HUES6 (cell line): ENCODE measurements around the gene ASGR1.

ENCODE experiments used
- H3K27ac ChIP-seq: 2 replicates; pipeline ENCODE4 v1.7.0; 2013; ENCODE audit warnings: low read depth, mild to moderate bottlenecking, low read length, inconsistent platforms
- H3K27me3 ChIP-seq: 2 replicates; pipeline ENCODE4 v1.6.1; 2013; ENCODE audit warnings: low read length; ENCODE audit not compliant: control insufficient read depth, insufficient read depth
- H3K36me3 ChIP-seq: 2 replicates; pipeline ENCODE4 v1.6.1; 2013; ENCODE audit warnings: low read length; ENCODE audit not compliant: control insufficient read depth, insufficient read depth
- H3K4me1 ChIP-seq: 2 replicates; pipeline ENCODE4 v1.6.1; 2013; ENCODE audit warnings: low read length; ENCODE audit not compliant: control insufficient read depth, insufficient read depth
- H3K4me3 ChIP-seq: 2 replicates; pipeline ENCODE4 v1.5.1; 2013; ENCODE audit warnings: low read depth, low read length
- H3K9ac ChIP-seq: one replicate; pipeline ENCODE4 v1.6.1; 2013; ENCODE audit warnings: mild to moderate bottlenecking, low read length
- H3K9me3 ChIP-seq: 2 replicates; pipeline ENCODE4 v1.6.1; 2013; ENCODE audit warnings: low read depth, low read length; ENCODE audit not compliant: control insufficient read depth, insufficient read depth

ASGR1 gene

DNA sequence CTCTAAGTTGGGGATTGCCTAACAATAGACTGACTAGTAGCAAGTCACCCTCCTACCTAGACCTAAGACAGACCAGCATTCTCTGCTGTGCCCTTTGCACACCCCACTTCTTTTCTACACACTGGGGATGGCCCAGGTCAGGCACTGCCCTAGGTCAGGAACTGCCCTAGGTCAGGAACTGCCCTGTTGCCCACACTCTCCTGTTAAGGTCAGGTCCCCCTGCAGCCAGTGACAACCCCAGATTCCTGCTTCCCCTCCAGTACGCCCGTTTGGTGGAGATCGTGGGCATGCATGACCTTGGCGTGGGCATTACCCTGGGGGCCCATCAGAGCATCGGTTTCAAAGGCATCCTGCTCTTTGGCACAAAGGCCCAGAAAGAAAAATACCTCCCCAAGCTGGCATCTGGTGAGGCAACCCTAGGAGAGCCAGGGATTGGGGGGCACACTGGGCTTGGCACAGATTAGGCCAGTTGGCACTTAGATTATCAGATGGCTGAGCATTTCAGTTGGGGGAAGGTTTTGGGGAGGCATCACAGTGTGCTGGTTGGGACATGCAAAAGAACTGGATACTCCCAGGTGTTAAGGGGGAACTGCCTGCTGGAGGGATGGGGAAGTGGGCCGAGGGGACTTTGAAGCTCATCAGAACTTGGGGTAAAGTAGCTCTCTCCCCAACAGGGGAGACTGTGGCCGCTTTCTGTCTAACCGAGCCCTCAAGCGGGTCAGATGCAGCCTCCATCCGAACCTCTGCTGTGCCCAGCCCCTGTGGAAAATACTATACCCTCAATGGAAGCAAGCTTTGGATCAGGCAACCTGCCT lies 42.3 kb upstream of the ASGR1 start:
- Histone ChIP-seq H3K4me3 (0 out of 2 replicates have a peak overlapping the region, but pooled peaks have one; percentile 90), H3K27me3 (no peaks in the 10 kb centered on the region), H3K9ac (no peak overlapping the region), H3K27ac (no peak overlapping the region), H3K36me3 (peaks cover 56% of the 10 kb centered on the region), H3K9me3 (no peaks in the 10 kb centered on the region), H3K4me1 (peaks cover 32% of the 10 kb centered on the region)

DNA sequence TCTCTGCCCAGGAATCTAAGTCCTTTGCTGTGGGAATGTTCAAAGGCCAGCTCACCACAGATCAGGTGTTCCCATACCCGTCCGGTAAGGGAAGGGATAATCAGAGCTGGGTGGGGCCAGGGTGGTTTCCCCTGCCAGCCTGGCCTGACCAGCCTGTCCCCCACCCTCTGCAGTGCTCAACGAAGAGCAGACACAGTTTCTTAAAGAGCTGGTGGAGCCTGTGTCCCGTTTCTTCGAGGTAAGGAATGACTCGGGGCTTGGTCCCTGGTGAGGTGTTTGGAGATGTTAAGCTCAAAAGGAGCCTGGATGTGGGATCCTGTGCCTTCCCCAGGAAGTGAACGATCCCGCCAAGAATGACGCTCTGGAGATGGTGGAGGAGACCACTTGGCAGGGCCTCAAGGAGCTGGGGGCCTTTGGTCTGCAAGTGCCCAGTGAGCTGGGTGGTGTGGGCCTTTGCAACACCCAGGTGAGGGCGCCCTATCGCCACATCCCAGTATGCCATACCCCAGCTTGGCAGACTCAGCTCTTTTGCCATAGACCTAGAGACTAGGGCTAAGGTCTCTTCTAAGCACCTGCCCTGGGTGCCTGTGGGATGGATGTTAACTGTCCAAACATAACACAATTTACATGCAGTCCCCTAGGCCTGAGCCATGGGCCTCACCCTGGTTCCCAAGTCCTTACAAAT lies 41.6 kb upstream of the ASGR1 start:
- Histone ChIP-seq H3K27me3 (no peaks in the 10 kb centered on the region), H3K27ac (peak overlapping the region; percentile 91), H3K4me3 (peak overlapping the region; percentile 90), H3K4me1 (peaks cover 39% of the 10 kb centered on the region), H3K36me3 (peaks cover 49% of the 10 kb centered on the region), H3K9me3 (no peaks in the 10 kb centered on the region), H3K9ac (peak overlapping the region; percentile 92)

DNA sequence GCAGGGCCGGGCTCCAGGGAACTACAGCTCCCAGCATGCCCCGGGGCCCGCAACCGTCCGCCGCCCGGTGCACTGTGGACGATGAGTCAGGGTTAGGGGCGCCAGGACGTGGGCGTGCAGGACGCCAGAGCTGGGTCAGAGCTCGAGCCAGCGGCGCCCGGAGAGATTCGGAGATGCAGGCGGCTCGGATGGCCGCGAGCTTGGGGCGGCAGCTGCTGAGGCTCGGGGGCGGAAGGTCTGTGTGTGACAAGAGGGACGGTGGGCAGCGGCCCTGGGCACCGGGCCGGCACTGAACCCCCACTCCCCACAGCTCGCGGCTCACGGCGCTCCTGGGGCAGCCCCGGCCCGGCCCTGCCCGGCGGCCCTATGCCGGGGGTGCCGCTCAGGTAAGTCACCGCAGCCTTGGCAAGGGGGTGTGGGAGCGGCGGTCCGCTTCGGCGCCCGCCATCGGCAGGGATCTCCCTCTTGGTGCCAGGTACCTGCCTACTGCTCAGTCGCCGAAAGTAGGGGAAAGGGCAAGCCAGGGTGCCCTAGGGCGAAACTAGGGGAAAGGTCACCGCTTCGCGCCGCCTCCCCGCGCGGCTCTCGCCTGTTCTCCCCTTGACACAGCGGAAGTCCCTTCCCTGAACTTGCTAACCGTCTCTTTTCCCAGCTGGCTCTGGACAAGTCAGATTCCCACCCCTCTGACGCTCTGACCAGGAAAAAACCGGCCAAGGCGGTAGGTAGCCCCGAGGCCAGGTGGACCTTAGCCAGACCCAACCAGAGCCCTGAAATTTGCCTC lies 40.8 kb upstream of the ASGR1 start, which contains the start of the genes ACADVL and DLG4:
Gene ACADVL (plus strand): TSS at position 127 of the 781 bp plus-strand sequence. CDS start 47 bp downstream, at position 174.
Gene DLG4 (minus strand): TSS at position 25 of the 781 bp plus-strand sequence.
- Histone ChIP-seq H3K36me3 (peaks cover 41% of the 10 kb centered on the region), H3K4me3 (peak within 1 kb of the TSS; percentile 90), H3K9ac (peak within 1 kb of the TSS; percentile 92), H3K27me3 (no peaks in the 10 kb centered on the region), H3K4me1 (peaks cover 44% of the 10 kb centered on the region), H3K27ac (peak within 1 kb of the TSS; percentile 91), H3K9me3 (no peaks in the 10 kb centered on the region)

DNA sequence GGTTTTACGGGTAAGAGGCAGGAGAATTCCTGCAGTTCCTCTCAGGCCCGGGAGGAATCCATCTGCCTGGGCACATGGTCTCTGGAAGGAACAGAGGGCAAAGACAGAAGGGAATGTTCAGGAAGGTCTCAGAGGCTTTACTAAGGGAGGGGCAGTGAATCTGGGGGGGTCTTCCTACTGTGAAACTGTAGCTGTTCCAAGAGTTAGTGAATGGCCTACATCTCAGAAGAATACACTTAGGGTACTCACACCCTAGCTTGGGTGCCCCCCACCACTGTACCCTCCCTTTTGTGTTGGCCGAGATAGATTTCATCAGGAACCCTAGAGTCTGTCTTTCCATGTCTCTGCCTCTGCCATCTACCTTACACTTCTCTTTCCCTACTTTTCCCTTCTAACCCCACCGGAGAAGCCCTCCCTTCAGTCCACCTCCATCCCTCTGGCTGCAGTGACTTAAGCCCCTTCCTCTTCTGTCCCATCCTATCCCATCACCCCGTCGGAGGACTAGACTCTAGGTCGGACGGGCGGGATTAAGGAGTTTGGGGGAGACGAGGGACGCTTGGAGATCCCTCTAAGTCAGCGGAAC lies 40.1 kb upstream of the ASGR1 start:
- H3K9ac ChIP-seq: peak overlapping the region; percentile 92
- no peaks in the 10 kb centered on the region for H3K27me3 ChIP-seq
- H3K4me3 ChIP-seq: peak overlapping the region; percentile 90
- no peaks in the 10 kb centered on the region for H3K9me3 ChIP-seq
- peak overlapping the region; percentile 91 for H3K27ac ChIP-seq
- H3K36me3 ChIP-seq: peaks cover 35% of the 10 kb centered on the region
- peaks cover 44% of the 10 kb centered on the region for H3K4me1 ChIP-seq

DNA sequence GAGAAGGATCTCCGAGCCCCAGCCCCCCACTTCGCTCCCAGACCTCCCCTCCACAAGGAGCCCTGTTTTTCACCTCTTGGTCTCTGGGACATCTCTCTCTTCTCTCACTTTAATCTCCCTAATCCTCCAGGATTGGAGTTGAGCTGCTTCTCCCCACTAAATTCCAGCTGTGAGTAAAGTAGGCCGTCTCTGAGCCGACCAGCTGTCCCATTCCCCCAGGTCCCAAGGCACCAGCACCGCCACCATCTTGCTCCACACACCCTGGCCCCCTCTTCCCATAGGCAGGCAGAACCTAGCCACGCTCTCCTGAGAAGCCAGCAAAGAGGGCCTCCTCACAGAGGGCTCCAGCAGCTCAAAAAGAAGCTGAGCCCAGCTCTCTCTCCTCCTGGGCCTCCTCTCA lies 39.6 kb upstream of the ASGR1 start:
- Histone ChIP-seq H3K4me1 (peaks cover 44% of the 10 kb centered on the region), H3K9ac (no peak overlapping the region), H3K36me3 (peaks cover 29% of the 10 kb centered on the region), H3K27me3 (no peaks in the 10 kb centered on the region), H3K4me3 (no peak overlapping the region), H3K27ac (no peak overlapping the region), H3K9me3 (no peaks in the 10 kb centered on the region)

DNA sequence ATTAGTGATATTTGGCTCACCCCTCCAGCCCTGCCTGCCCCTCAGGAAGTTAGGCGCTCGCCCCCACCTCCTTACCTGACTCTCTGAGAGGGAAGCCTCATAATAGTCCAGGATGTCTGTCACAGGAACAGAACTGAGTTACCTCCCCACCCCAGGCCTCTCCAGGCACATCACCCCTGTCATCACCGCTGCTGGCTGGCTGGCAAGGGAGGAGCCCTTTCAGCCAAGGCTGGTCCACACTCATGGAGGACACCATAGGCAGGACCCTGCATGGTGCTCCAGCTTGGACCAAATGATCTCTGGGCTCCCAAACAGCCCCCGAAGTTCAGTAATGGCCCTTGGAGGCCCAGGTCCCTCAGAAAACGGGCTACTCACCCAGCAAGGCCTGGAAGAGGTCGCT lies 39.0 kb upstream of the ASGR1 start:
- H3K36me3 ChIP-seq: peaks cover 23% of the 10 kb centered on the region
- no peaks in the 10 kb centered on the region for H3K27me3 ChIP-seq
- H3K4me3 ChIP-seq: peak overlapping the region; percentile 54
- H3K4me1 ChIP-seq: peaks cover 47% of the 10 kb centered on the region
- no peaks in the 10 kb centered on the region for H3K9me3 ChIP-seq
- H3K27ac ChIP-seq: no peak overlapping the region
- no peak overlapping the region for H3K9ac ChIP-seq

DNA sequence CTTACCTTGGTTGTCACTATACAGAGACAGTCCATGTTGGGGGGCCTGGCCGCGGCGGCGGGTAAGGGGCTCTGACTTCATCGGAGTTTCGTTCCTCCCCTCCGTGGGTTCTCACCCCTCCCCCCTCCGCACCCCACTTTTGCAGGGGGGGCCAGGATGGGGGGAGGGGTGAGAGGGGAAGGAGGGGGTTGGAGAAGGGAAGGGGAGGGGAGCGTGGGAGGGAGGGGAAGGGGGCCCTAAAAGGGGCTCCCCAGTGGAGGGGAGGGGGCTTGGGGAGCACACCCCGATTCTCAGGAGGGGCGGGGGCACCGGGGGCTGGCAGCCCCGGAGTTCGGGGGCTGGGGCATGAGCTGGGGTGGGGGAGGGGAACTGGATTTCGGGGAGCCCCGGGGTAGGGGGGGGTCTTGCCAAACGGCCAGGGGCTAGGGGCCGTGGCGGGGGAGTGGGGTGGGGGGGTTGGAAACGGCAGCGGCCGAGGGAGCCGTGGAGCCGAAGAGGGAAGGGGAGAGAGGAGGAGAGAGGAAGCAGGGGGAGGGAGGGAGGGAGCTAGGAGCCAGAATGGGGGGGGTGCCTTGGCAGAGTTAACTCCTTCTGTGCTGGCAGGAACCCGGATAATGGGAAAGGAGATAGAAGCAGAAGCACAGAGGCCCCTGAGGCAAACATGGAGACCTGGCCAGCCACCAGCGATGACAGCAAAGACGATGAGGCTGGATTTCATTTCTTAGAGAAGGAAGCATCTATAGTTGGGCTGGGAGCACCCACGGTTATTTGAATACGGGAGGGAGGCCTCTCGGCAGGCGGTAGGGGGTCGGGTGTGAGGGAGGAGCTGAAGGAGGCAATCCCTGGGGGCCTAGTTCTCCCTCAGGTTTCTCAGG lies 38.2 kb upstream of the ASGR1 start:
- H3K27me3 ChIP-seq: no peaks in the 10 kb centered on the region
- H3K36me3 ChIP-seq: peaks cover 15% of the 10 kb centered on the region
- peaks cover 48% of the 10 kb centered on the region for H3K4me1 ChIP-seq
- H3K27ac ChIP-seq: no peak overlapping the region
- peak overlapping the region; percentile 38 for H3K9ac ChIP-seq
- H3K4me3 ChIP-seq: peak overlapping the region; percentile 54
- H3K9me3 ChIP-seq: no peaks in the 10 kb centered on the region

DNA sequence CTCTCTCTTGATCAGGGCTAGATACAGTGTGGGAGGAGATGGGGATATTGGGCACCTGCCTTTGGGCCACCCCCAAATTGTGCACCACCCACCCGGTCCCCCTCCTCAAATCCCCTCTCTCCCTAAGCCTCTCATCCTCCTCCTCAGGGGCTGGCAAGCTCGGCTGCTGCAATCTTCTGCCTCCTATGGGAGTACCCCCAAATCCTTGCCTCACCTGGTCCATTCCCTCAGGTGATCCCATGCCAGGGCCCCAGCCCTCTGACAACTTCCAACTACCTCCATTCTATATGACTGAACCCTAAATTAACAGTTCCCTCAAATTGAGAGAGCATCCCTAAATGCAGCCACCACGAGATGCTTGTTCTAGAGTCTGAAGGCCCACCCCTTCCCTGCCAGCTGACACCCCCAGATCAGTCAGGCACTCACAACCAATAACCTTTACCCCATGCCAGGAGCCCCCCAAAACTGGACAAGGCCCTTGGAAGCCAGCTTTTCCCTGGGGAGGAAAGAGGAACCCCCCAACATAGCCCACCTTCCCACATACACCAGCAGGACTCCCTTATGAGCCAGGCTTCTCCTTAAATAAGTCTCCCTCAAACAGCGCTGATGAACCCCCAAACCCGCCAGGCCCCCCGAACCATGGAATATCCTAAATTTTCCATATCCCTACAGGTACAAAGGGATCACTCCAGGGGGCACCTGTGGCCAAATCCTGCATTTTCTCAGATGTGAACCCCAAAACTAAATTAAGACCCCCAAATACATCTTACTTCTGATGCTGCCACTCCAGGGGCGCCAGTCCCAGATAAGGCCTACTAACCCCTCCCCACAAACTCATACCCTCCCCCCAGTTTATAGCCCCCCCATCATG lies 37.3 kb upstream of the ASGR1 start:
- Histone ChIP-seq H3K36me3 (peaks cover 6% of the 10 kb centered on the region), H3K27me3 (no peaks in the 10 kb centered on the region), H3K4me3 (peak overlapping the region; percentile 52), H3K27ac (no peak overlapping the region), H3K9me3 (no peaks in the 10 kb centered on the region), H3K9ac (peak overlapping the region; percentile 18), H3K4me1 (peaks cover 54% of the 10 kb centered on the region)

DNA sequence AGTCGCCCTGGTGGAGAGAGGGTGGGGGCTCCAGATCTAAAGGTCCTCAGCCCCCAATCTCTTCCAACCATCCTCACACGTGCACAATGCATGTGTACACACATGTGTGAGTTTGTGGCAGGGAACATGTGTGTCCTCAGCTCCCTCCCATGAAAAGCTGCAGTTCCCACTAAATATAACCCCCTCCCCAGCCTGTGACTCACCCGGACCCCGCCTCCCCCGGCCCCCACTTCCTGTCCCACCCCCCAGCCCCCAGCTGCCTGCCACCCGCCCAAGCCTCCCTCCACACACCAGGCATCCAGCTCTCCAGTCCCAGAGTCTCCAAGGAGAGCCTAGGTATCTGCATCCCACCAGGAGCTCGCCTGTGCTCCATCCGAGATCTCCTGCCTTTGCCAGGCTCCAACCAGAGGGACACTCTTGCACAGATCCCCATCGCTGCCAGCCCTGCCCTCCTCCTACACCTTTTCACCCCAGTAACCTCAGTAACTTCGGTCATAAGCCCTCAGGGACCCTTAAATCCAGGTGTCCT lies 36.5 kb upstream of the ASGR1 start:
- Histone ChIP-seq H3K27me3 (no peaks in the 10 kb centered on the region), H3K4me3 (peak overlapping the region; percentile 69), H3K9ac (peak overlapping the region; percentile 59), H3K4me1 (peaks cover 52% of the 10 kb centered on the region), H3K27ac (peak overlapping the region; percentile 28; the same call in 1 of the 2 replicates), H3K36me3 (no peaks in the 10 kb centered on the region), H3K9me3 (no peaks in the 10 kb centered on the region)
